ENCODE data around the gene MCRIP1.

- TF ChIP-seq CTCF (optimal IDR thresholded peaks at IDR 0.05 in 1 of 3, IDR thresholded peaks at IDR 0.05 in 1 of 3, conservative IDR thresholded peaks at IDR 0.05 in 1 of 3; ENCODE audit: extremely low read depth in 1 of 3, insufficient read depth in 2 of 3, low read length in 3 of 3) (no peak), EZH2 (IDR thresholded peaks at IDR 0.05; ENCODE audit: low read length) (no peak)
Observed at GRCh38 chr17:81828656-81829055, 4.4 kb downstream of the MCRIP1 start.
